Activated gamma-delta T cell (primary cell): Measurements from ENCODE around the gene ARHGEF28.

Experiments
- DNase-seq: peaks from one replicate; lab custom pipeline; 2025; lab: John Stamatoyannopoulos, UW

ARHGEF28 gene

DNA sequence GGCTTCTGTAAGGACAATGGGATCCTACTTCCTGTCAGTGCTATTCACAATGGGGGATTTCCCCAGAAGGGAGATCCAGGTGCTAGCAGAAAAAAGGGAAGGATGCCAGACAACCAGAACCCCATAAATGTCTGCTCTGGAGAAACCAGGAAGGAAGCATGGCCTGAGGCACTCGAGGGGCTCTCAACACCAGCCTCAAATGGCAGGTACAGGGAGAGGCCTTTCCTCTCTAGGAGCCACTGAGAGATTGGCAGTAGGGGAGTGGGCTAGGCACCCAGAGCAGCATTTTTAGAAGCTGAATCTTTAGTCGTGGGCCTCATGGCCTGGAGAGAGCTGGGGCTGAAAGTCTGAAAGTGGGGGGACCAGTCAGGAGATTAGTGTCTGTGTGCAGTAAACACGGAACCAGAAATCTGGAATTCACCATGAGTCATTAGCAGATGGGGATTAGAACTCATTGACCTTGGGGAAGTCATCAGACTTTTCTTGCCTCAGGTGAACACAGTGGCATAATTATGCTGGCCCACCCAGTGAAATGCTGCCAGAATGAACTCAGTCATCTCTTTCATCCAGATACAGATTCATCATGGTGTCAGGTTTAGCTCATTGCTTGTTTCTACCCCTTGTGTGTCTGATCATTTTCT, 28.3 kb downstream of the ARHGEF28 start:
- DNase-seq, result no peak

DNA sequence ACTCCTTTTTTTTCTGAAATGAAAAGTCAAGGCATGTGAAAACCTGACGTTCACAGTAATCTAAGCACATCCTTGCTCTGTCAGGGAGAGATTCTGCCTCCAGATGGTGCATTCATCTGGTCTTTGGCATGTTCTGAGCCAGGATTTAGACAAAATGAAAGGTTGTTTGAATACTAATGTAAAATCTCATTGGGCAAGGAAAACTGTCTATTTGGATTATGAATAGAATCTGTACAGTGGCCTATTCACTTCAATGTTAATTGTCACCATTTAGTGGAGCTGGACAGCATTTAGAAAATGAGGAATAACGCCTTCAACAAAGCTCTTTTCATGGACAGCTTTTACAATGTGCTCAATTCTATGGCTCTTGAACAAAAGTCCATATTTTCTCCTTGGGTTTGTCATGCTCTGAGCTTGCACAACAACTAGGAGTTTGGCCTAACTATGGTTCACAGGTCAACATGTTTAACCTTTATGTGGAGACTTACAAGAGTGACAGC, 28.9 kb downstream of the ARHGEF28 start:
- no peak for DNase-seq

DNA sequence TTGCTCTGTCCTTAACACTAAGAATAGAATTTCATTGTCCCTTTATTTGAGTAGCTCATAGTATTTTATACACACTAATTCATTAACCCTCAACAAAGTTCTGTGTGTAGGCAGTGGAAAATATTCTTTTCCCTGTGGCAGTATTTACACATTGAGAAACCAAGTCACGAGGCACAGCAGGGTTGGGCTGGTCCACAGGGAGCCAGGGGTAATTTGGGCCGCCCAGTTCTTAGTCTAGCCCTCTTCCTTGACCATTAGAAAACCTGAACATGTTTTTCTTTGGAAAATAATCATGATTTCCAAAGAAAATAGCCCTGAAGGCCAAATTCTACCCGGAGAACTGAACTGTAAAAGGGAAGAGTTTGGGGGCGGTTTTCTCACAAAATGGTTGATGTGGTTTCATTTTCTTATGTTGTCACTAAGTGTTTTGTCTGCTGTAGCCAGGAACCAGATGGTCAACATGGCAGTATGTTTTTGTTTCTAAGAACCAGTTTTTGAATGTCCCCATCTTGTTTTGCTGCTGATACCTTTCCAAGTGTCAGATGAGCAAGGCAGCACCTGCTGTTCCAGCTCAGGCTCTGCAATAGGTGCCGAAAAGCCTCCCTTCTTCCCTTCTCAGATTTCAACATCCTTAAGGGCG, 29.6 kb downstream of the ARHGEF28 start:
- DNase-seq, result no peak

DNA sequence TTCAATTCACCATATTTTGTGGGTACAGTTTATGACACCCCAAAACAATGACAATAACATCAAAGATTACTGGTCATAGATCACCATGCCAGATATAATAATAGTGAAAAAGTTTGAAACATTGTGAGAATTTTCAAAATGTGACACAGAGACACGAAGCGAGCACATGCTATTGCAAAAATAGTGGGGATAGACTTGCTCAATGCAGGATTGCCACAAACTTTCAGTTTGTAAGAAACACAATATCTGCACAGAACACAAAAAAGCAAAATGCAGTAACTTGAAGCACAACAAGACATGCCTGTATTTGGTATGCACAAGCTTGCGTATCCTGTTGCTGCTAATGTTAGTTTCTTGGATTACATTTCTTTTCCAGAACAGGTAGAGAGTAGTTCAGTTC, 35.8 kb downstream of the ARHGEF28 start:
- no peak for DNase-seq

DNA sequence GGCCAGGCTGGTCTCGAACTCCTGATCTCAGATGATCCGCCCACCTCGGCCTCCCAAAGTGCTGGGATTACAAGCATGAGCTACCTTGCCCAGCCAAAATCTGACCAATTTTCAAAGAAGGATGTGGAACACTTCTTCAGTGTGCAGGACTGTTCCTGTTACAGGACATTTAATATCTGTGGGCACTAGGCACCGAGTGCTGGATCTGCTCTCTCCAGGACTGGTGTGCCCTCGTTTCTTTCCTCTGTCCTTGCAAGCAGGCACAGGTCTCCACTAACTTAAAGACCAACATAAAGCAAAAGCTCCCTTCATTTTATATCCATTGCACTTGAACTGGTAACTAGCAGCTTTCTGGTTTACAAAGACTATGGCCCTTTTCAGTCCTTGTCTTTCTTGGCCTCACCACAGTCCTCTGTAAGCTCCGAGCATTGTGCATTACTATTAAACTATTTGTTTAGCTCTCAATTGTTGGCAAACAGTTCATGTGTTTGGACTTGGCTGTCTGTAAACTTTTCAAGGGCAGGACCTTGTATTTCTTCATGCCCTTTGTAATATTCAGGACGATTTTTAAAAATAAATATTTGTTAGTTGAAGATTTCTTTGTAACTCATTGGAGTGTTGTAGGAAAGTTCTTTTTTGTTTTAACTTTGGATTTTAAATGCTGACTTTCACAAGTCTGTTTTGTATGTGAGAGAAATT, 37.3 kb downstream of the ARHGEF28 start:
- DNase-seq, result no peak

DNA sequence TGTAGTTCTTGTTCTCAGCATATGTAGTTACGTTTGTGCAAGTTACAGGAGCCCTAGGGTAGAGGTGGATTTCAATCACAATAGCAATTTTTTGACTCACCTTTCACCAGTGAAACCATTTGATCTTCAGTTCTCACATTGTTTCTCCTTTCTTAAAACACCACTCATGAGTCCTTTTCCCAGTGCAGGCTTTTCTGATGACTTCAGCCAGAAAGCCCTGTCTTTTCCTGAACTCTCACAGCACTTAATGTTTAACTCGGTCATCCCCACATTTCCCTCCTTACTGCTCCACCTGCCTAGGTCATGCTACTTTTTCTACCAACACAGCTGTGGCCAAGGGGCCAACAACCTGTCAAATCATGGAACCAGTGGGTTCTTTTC, 37.9 kb downstream of the ARHGEF28 start:
- no peak for DNase-seq

DNA sequence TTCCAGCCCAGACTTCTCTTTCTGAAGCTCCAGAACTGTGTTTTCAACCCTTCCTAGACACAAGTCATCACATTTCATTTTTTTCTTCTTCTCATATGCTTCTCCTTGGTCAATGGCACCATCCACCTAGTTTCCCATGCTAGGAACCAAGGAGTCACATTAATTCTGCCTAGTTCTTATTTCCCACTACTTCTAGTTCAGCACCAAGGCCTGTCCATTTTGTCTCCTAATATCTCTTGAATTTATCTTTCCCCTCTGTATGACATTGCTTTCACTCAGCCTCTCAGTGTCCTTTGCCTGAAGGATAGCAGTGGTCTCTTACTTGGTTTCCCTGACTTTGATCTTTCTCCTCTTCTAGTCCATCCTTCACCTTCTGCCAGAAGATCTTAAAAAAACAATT, 38.8 kb downstream of the ARHGEF28 start:
- DNase-seq, result no peak

DNA sequence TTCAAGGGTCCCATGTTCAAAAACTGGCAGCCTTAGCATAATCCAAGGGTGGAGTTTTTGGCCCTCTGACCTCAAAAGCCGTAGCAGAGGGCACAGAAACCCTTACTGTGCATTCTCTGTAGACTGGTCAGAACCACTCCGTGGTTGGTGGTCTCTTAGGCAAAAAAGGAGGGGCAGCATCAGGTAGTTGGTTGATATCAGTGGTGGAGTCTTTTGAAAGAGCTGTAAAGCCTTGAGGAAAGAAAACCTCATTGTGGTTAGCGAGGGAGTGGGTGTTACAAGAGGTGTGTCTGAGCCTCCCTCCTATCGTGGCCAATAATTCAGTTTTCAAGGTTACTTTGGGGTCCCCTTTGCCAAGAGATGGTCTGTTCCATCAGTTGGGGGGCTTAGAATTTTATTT, 40.9 kb downstream of the ARHGEF28 start:
- no peak for DNase-seq

DNA sequence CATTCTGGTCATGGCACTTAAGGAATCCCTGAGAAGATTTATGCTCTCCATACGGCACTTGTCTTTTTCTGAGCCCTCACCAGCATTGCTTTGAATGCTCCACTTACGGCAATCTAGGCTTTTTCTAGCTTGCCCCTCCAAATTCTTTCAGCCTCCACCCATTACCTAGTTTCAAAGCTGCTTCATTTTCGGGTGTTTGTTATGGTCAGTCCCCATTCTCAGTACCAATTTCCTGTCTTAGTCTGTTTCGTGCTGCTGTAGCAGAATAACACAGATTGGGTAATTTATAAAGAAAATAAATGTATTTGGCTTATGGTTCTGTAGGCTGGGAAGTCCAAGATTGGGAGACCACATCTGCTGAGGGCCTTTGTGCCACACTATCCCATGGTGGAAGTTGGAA, 42.0 kb downstream of the ARHGEF28 start:
- DNase-seq, result no peak

DNA sequence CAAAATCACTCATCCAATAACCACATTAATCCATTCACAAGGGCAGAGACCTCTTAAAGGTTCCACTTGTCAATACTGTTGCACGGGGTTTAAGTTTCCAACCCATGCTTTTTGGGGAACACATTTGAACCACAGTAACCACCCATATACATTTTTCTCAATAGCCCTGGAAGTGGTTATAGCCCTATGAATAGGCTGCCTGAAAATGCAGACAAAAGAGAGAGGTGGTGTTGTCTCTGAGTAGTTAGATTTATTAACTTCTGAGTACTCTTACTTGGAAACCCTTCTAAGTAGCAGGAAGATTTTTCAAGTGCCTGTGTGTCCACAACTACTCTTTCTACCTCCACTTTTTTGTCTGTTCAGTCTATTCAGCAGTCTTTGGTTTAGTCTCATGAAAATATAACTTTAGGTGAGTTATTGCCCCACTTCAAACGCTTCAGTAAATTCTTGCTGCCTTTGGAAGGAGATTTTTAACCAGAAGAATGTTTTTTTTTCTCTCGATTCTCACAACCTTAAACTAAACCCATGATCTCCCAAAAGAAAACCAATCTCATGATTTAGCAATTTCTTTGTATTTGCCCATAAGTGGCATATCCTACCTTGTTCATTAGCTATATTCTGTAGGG, 42.6 kb downstream of the ARHGEF28 start:
- DNase-seq, result no peak

DNA sequence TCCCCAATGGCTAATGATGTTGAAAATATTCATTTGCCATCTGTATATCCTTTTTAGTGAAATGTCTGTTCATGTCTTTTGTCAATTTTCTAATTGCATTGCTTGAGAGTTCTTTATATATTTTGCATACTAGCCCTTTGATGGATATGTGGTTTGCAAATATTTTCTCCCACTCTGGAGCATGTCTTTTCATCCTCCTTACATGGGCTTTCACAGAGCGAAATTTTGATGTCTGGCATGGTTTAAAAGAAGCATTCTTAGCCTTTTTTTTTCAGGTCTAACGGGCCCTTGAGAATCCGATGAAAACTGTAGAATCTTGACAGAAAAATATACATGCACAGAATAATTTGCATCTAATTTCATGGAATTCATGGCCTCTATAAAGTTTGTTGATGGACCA, 44.7 kb downstream of the ARHGEF28 start:
- no peak for DNase-seq

DNA sequence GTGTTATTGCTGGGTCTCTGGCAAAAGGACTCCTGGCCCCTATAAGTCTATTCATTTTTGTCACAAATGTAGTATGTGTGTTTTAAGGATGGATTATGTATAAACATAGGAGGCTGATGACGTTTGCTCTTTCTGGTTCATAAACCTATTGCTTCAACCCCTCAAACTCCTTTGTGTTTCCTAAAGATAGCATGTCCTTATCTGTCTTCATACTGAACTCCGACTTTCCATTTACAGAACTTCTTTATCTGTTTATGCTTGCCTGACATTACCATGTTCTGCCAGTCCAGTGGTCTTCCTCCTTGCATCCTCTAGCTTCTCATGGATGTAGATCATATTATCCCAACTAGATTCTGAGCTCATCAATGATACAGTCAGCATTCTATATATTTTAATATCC, 46.1 kb downstream of the ARHGEF28 start:
- no peak for DNase-seq

DNA sequence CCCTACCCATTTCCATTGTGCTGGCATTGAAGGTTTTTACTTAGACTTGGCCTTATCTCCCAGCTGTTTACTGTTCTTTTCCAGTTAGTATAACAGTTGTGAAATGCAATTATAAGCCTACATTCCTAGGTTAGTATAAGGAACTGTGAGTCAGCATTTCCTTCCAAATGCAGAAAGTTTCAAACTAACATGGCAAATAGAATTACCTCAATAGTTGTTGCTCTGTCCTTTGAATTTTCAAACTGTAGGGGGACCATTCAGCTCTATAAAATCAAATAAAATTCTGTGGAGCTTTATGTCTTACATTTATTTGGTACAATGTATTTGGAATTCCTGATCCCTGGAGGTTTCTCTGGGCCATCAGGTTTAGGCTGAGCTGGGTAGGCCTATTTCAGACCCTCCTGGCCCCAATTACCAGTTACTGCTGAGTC, 47.2 kb downstream of the ARHGEF28 start:
- DNase-seq, result no peak

DNA sequence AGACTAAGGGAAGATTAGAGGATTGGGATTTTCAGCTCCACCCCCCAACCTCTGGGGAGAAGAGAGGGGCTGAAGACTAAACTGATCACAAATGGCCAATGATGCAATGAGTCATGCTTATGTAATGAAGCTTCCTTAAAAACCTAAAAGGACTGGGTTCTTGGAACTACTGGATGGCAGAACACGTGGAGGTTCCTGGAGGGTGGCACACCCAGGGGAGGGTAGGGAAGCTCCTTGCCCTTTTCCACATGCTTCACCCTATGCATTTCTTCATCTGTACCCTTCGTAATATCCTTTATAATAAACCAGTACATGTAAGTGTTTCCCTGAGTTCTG, 48.6 kb downstream of the ARHGEF28 start:
- no peak for DNase-seq

DNA sequence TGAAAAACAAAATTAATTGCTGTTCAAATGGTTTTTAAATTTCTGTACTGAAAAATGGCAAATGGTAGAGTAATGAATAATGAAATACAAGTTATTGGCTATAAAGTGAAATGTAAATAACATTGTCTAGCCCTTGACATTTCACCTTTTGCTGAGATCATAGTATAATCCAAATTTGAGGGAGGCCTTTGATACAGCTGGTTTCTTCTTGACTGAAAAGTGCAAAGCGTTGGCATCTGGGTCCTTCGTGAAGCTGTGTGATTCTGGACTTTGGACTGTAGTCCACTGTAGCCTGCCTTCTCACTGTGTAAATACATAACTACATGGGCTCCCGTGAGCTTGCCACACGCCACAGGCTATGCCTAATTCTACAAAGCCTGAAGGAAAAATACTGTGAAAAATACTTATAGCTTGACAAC, 52.3 kb downstream of the ARHGEF28 start:
- DNase-seq, result no peak

DNA sequence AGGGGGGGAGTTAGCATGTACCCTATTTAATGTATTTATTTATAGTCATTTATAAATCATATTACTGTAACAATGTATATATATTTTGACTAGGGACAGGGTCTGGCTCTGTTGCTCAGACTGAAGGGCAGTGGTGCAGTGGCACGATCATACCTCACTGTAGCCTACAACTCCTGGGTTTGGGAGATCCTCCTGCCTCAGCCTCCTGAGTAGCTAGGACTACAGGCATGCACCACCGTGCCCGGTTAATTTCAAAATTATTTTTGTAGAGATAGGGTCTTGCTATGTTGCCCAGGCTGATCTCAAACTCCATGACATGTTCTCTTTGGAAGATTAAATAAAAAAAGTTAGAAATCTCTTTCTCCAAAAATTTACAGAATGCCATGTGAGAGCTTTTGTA, 52.8 kb downstream of the ARHGEF28 start:
- DNase-seq, result no peak

DNA sequence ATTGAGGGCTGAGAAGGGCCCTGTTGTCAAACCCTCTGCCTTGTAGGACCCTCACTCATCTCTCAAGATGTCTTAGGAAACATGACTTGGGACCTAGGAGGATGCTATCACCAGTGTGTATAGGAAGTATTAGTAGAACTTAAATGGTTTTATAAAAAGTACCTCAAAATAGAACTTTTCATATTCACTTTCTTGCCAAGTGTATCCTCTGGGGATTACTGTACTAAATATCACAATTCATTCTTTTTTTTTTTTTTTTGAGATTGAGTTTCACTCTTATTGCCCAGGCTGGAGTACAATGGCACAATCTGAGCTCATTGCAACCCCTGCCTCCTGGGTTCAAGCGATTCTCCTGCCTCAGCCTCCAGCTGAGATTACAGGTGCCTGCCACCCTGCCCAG, 56.2 kb downstream of the ARHGEF28 start:
- DNase-seq, result no peak

DNA sequence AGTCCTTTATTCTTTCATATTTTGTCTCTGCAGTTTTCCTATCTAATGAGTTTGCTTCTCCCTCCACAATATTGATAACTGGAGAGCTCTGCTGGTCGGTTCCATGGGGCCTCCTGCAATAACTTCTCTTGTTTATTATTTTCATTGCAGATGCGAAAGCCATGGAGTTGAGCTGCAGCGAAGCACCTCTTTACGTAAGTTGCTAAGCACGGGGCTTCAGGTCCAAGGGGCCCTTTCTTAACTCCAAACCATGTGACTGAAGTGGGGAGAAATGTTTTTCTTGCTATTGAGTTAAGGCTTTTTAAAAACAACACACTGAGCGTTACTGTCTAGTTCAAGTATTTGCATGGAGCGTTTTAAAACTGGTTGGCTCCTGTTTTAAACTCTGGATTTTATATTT, 58.7 kb downstream of the ARHGEF28 start:
- DNase-seq, result no peak

DNA sequence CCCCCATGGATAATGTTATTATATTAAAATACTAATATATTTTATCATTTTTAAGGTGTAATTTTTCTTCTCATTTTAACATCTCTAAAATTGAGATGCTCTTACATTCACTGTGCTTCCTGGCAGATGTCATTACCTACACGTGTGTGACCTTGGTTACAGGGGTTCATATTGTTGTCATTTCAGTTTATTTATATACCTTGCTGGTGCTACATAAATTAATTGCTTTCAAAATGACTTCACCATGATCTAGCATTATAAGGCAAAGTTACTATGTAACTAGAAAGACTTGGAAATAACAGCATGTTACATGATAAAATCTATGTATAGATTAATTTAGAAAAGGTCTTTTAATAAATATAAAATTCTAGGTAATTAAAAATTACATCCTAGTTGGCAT, 60.9 kb downstream of the ARHGEF28 start:
- no peak for DNase-seq

DNA sequence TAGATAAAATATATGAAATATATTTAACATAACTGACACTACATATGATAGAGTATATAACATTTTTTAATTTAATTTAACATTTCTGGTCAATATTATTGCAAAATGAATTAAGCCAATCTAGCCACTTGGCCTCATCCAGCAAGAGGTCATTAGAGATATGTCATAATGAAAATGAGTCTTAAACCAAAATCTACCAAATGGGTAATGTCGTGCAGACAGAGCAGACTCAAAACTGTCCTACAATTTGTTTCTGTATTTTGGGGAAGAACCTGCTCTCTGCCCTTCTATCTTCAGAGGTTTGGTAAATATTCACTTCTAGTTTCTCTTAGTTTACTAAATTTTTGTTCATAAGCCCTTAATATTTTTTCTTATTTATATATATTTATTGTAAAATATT, 61.4 kb downstream of the ARHGEF28 start:
- DNase-seq, result no peak

DNA sequence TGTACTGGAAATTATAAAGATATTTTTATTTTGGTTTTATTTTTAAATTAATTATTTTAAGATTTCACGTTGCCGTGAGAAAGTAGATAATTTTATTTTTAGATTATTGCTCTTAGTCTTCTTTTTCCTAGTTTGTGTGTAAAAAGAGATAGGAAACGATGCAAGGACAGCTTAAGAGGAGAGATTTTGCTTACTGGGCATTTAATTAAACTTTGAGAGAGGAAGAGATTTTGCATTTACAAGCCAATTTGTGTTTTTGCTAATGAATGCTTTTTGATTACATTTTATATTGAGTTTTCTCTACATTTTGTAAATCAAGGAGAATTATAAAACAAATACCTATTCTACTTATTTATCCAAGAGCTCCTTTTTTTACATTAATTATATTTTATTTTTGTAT, 64.0 kb downstream of the ARHGEF28 start:
- DNase-seq, result no peak

DNA sequence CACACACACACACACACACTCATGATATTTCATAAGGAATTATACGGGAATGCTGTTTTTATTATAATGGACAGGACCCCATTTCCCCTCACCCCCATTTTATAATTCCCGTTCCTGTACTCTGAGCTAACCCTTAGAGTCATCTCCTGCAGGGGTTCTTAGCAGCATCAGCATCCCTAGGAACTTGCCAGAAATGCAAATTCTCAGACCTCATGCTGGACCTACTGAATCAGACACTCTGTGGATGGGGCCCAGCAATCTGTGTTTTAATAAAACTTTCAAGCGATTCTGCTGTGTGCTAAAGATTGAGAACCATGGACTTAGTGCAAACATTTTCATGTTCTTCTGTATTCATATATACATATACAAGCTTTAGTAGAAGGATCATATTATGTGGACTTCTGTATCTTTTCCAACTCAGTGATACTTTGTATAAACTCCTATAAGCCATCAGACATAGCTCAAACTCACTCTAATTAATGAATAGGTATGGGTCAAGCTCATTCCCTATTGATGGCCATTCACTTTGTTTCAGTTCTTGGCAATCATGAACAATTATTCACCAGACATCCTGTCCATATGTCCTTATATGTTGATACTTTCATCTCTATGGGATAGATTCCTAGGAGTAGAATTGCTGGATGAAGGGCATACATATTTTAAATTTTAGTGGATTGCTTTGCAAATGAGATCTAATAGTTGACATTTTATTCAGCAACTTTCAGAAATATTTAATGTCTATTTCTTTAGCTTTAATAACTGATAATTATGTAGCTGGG, 65.5 kb downstream of the ARHGEF28 start:
- DNase-seq, result no peak
